ENCODE data around the gene POLD3. TPM values are rescaled to one million over a fixed set of nuclear protein-coding genes. Genes with fewer than 3 reads are reported as not detected.

The POLD3 gene
- total RNA-seq, 1 experiment from 2014 or later, result 18.9 TPM

GRCh38 chr11:74579577-74580270 is 12.7 kb upstream of the POLD3 start:
- H4K20me1 ChIP-seq (ENCODE audit: insufficient read depth), result no peaks in the 10 kb centered on the region
- H3K4me2 ChIP-seq (ENCODE audit: low read length), result no peak overlapping the region
- ChIA-PET POLR2A (interaction anchor here (0.6 to 1.3 kb wide), 2 partner anchors 87 to 128 kb away, joined by 4 to 5 read pairs; partner anchors contain the start of gene LIPT2), CTCF (interaction anchor here (1.1 kb wide), 1 partner anchor 9 kb away, joined by 3 read pairs; no protein-coding TSS in a partner anchor), RAD21 (ENCODE audit: low non-redundant PET in 1 of 2, low total read pairs in 2 of 2, uncharacterized antibody in 2 of 2, unreplicated experiment in 2 of 2) (no interaction called here)
- no peak for DNase-seq (ENCODE audit: low read depth, low spot score)
- TF ChIP-seq CBX3 (IDR thresholded peaks at IDR 0.05; ENCODE audit: low read depth) (no peak), YY1 (IDR thresholded peaks at IDR 0.05; ENCODE audit: extremely low read depth, insufficient replicate concordance, low read depth, low read length) (no peak), SP1 (IDR thresholded peaks at IDR 0.05; ENCODE audit: low read depth) (no peak), POLR2A (IDR thresholded peaks at IDR 0.05; ENCODE audit: borderline replicate concordance, extremely low read depth, insufficient read depth, insufficient read length) (no peak), TCF7L2 (IDR thresholded peaks at IDR 0.05; ENCODE audit: borderline replicate concordance, extremely low read depth, insufficient read depth, insufficient read length) (no peak), SIN3A (IDR thresholded peaks at IDR 0.05; ENCODE audit: low read depth) (no peak), MAX (IDR thresholded peaks at IDR 0.05) (no peak), EZH2 (IDR thresholded peaks at IDR 0.05) (no peak), EZH2phosphoT487 (IDR thresholded peaks at IDR 0.05; ENCODE audit: borderline replicate concordance) (no peak), ELF1 (IDR thresholded peaks at IDR 0.05; ENCODE audit: borderline replicate concordance, low read depth) (no peak), ZFX (IDR thresholded peaks at IDR 0.05) (no peak), ATF3 (IDR thresholded peaks at IDR 0.05) (no peak), EGR1 (IDR thresholded peaks at IDR 0.05; ENCODE audit: low read depth) (no peak), JUND (IDR thresholded peaks at IDR 0.05) (no peak), ZNF274 (IDR thresholded peaks at IDR 0.05; ENCODE audit: low read depth, low read length) (no peak), RAD21 (IDR thresholded peaks at IDR 0.05; ENCODE audit: low read depth) (no peak)
- H3K27me3 ChIP-seq (ENCODE audit: insufficient read depth, low read length), result no peaks in the 10 kb centered on the region
- no peaks in the 10 kb centered on the region for H3K9me3 ChIP-seq (ENCODE audit: control insufficient read depth in 1 of 2, insufficient read depth in 1 of 2, low read depth in 1 of 2, low read length in 2 of 2)
- H2AFZ ChIP-seq (ENCODE audit: low read depth, low read length, poor library complexity, severe bottlenecking), result no peak overlapping the region
- intact Hi-C loops (cut with micrococcal nuclease), result no loop called here
- H3K4me3 ChIP-seq (replicated peaks in 1 of 2; ENCODE audit: low read depth in 1 of 2, low read length in 2 of 2), result no peak overlapping the region
- H3K4me1 ChIP-seq (ENCODE audit: control insufficient read depth in 1 of 2, insufficient read depth in 2 of 2, low read length in 2 of 2), result no peaks in the 10 kb centered on the region
- no peaks in the 10 kb centered on the region for H3K36me3 ChIP-seq (ENCODE audit: control insufficient read depth in 1 of 2, insufficient read depth in 2 of 2, low read length in 2 of 2)
- H3K79me2 ChIP-seq (ENCODE audit: insufficient read depth, low read length), result no peaks in the 10 kb centered on the region
- BruUV-seq (replicated peaks), result no TSS peak
- no peak overlapping the region for H3K9ac ChIP-seq (ENCODE audit: low read length)
- no peaks in the 10 kb centered on the region for H3K9me2 ChIP-seq (ENCODE audit: insufficient read depth)
- no peak overlapping the region for H3K27ac ChIP-seq (ENCODE audit: low read depth, low read length)
- no peak for ATAC-seq
